ENCODE measurements around the gene GPC4. TPM values are rescaled to one million over a fixed set of nuclear protein-coding genes. Genes with fewer than 3 reads are reported as not detected.

GPC4 gene
- total and polyA plus RNA-seq, 10 of the 15 experiments (the other 5 are each of a cell fraction or from before 2014, with no cell fraction given), result 0.04 to 5.8 (median 0.13) TPM

DNA sequence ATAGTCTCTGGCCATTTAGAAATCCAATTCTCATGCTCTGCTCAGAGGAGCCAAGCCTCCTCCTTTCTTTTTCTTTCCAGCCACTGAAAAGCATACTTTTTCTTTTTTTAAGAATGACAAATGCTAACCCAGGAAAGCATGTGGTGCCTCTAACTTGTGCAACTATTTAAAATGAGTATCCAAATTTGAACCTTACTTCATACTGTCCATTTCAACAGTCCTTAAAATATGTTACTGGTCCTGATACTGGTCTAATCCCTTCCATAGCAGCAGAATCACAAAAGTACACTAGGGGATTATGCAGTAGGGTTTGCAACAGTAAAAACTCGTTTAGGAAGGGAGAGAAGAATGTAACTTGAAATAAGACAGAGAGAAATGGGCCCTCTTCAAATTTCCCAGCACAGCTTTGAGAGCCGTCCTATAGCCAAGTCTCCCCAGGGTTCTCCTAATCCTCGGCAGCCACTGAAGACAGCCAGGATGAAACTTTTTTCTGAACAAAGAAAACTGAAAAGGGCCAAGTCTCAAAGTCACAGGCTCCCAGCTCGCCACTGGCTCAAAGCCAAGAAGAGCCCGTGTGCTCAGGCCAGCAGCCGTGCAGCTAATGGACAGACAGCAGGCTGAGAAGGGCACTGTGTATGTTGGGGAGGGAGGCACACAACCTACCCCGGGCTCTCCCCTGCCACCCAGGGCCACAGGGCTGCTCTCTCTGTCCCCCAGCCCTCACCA, 39.5 kb downstream of the GPC4 start:
- RAD21 ChIA-PET (ENCODE audit: unreplicated experiment), result interaction anchor here (0.7 to 2.1 kb wide), 6 partner anchors 10 to 36 kb away, joined by 3 to 6 read pairs (median 4); no protein-coding TSS in a partner anchor
- SMC1A ChIA-PET (ENCODE audit: uncharacterized antibody, unreplicated experiment), result interaction anchor here (0.8 to 1.4 kb wide), 8 partner anchors 10 to 40 kb away, joined by 3 to 7 read pairs (median 3); no protein-coding TSS in a partner anchor
- ATAC-seq (no peak), FAIRE-seq (no peak), DNase-seq (ENCODE audit: low read depth, low spot score) (no peak)
- Histone ChIP-seq H3K27me3 (replicated peaks in 1 of 2; ENCODE audit: control insufficient read depth in 2 of 2, insufficient read depth in 2 of 2, low read length in 1 of 2) (no peaks in the 10 kb centered on the region), H3K36me3 (ENCODE audit: control insufficient read depth in 2 of 2, insufficient read depth in 2 of 2, low read length in 1 of 2) (no peaks in the 10 kb centered on the region), H3K79me2 (ENCODE audit: control insufficient read depth, insufficient read depth, low read length) (no peaks in the 10 kb centered on the region), H3K4me3 (no peak overlapping the region), H3K27ac (ENCODE audit: control insufficient read depth, insufficient read depth) (no peak overlapping the region), H3K9ac (ENCODE audit: control insufficient read depth, insufficient read depth, low read length) (no peak overlapping the region), H3K4me1 (ENCODE audit: control insufficient read depth, insufficient read depth, low read length) (no peaks in the 10 kb centered on the region), H3K4me2 (ENCODE audit: control insufficient read depth, insufficient read depth) (no peak overlapping the region), H4K20me1 (ENCODE audit: control insufficient read depth, insufficient read depth) (no peaks in the 10 kb centered on the region), H2AFZ (ENCODE audit: control insufficient read depth, low read depth, low read length) (no peak overlapping the region), H3K9me3 (replicated peaks; ENCODE audit: control insufficient read depth, insufficient read depth, low read length) (no peaks in the 10 kb centered on the region)
- CTCF ChIA-PET, result interaction anchor here (1.4 kb wide), 1 partner anchor 15 kb away, joined by 7 read pairs; no protein-coding TSS in a partner anchor
- BruUV-seq (replicated peaks), result no TSS peak
- in situ Hi-C loops (cut with MboI) (no loop called here), intact Hi-C loops (cut with micrococcal nuclease; ENCODE audit: unreplicated experiment) (no loop called here)
- TF ChIP-seq TCF7 (IDR thresholded peaks at IDR 0.05; ENCODE audit: borderline replicate concordance), result no peak
- no peak for TF ChIP-seq HDGF (IDR thresholded peaks at IDR 0.05)
- no peak for TF ChIP-seq TCF3 (IDR thresholded peaks at IDR 0.05; ENCODE audit: borderline replicate concordance, insufficient read depth, low read depth, low read length)
- no peak for TF ChIP-seq POU2F2 (IDR thresholded peaks at IDR 0.05; ENCODE audit: borderline replicate concordance, low read depth, low read length)
- no peak for TF ChIP-seq ZNF384 (IDR thresholded peaks at IDR 0.05; ENCODE audit: borderline replicate concordance, low read depth, low read length)
- no peak for TF ChIP-seq BCL11A (IDR thresholded peaks at IDR 0.05; ENCODE audit: low read depth, low read length)
- TF ChIP-seq SP1 (IDR thresholded peaks at IDR 0.05; ENCODE audit: low read depth, low read length), result no peak
- no peak for TF ChIP-seq CHD2 (IDR thresholded peaks at IDR 0.05; ENCODE audit: borderline replicate concordance, low read depth, low read length)
- no peak for TF ChIP-seq ZNF207 (IDR thresholded peaks at IDR 0.05; ENCODE audit: borderline replicate concordance)
- no peak for TF ChIP-seq NR2C1 (IDR thresholded peaks at IDR 0.05)
- TF ChIP-seq, protein P1, sequence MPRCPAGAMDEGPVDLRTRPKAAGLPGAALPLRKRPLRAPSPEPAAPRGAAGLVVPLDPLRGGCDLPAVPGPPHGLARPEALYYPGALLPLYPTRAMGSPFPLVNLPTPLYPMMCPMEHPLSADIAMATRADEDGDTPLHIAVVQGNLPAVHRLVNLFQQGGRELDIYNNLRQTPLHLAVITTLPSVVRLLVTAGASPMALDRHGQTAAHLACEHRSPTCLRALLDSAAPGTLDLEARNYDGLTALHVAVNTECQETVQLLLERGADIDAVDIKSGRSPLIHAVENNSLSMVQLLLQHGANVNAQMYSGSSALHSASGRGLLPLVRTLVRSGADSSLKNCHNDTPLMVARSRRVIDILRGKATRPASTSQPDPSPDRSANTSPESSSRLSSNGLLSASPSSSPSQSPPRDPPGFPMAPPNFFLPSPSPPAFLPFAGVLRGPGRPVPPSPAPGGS (IDR thresholded peaks at IDR 0.05; ENCODE audit: borderline replicate concordance, insufficient read depth, low read depth, low read length, poor library complexity, severe bottlenecking), result no peak
- TF ChIP-seq, protein P2, sequence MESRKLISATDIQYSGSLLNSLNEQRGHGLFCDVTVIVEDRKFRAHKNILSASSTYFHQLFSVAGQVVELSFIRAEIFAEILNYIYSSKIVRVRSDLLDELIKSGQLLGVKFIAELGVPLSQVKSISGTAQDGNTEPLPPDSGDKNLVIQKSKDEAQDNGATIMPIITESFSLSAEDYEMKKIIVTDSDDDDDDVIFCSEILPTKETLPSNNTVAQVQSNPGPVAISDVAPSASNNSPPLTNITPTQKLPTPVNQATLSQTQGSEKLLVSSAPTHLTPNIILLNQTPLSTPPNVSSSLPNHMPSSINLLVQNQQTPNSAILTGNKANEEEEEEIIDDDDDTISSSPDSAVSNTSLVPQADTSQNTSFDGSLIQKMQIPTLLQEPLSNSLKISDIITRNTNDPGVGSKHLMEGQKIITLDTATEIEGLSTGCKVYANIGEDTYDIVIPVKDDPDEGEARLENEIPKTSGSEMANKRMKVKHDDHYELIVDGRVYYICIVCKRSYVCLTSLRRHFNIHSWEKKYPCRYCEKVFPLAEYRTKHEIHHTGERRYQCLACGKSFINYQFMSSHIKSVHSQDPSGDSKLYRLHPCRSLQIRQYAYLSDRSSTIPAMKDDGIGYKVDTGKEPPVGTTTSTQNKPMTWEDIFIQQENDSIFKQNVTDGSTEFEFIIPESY (IDR thresholded peaks at IDR 0.05), result no peak
- TF ChIP-seq CHD4 (IDR thresholded peaks at IDR 0.05), result no peak
- TF ChIP-seq REST (IDR thresholded peaks at IDR 0.05; ENCODE audit: low read depth, low read length), result no peak
- no peak for TF ChIP-seq FOXK2 (IDR thresholded peaks at IDR 0.05)
- 26% methylated on average over 7 of the region's 7 CpGs for WGBS (ENCODE audit: insufficient coverage, insufficient replicate concordance, low lambda C conversion rate, missing lambda C conversion rate)
- POLR2A ChIA-PET, result interaction anchor here (1.2 to 3.1 kb wide), 5 partner anchors 11 to 18 kb away, joined by 3 to 9 read pairs (median 5); no protein-coding TSS in a partner anchor
